Peyer's patch (tissue), 4 donors: ENCODE results near the gene HOXD12. TPM values are rescaled to one million over a fixed set of nuclear protein-coding genes. Genes with fewer than 3 reads are reported as not detected.

Experiments used
- DNase-seq, 3 donors: peaks; one replicate each; pipeline ENCODE4 v3.0.0-alpha.2; 2017 to 2019
- H3K27ac ChIP-seq, 4 donors: fragments of 200-600 bp; sonication (generic); one replicate each; pipeline ENCODE4 v1.5.1; 2016 to 2019
- H3K27me3 ChIP-seq, 2 donors: fragments of 200-600 bp; sonication (generic); one replicate each; pipeline ENCODE4 v1.5.1; 2019
- H3K36me3 ChIP-seq, 3 donors: fragments of 200-600 bp; sonication (generic); one replicate each; pipeline ENCODE4 v1.5.1; 2016 to 2019
- H3K4me1 ChIP-seq, 4 donors: fragments of 200-600 bp; sonication (generic); one replicate each; pipeline ENCODE4 v1.5.1; 2016 to 2019
- H3K4me3 ChIP-seq, 4 donors: fragments of 200-600 bp; sonication (generic); 1 replicate in 3 of 4; 2 replicates in 1 of 4; pipeline ENCODE4 v1.5.1; 2016 to 2019; ENCODE audit warnings: mild to moderate bottlenecking in 1 of 4
- H3K9me3 ChIP-seq, 4 donors: fragments of 200-600 bp; sonication (generic); one replicate each; pipeline ENCODE4 v1.5.1; 2016 to 2019; ENCODE audit warnings: mild to moderate bottlenecking in 1 of 4
- CTCF ChIP-seq, 6 experiments: fragments of 450-650 bp in 4 of 6; fragments of 200-600 bp in 2 of 6; sonication (generic) in 1 of 6; IDR thresholded peaks; one replicate each; pipeline ENCODE4 v1.5.1; 2017 to 2019; ENCODE audit warnings: antibody characterized with exemption in 6 of 6, mild to moderate bottlenecking in 3 of 6, moderate library complexity in 1 of 6
- POLR2A ChIP-seq, 2 donors: fragments of 450-650 bp; IDR thresholded peaks; one replicate each; pipeline ENCODE4 v1.5.1; 2017; ENCODE audit warnings: antibody characterized with exemption in 2 of 2, mild to moderate bottlenecking in 2 of 2, moderate library complexity in 2 of 2
- total RNA-seq, 4 donors: library from RNA; depleted of rRNA; stranded (reverse); fragments of >200 nt; gene quantifications; one replicate each; pipeline ENCODE4 v1.1.0, GENCODE V29; 2016

HOXD12 gene
- total RNA-seq, 4 donors from 2014 or later, result not detected

GRCh38 chr2:176135035-176135440 is 35.4 kb downstream of the HOXD12 start:
- no peak for TF ChIP-seq CTCF (IDR thresholded peaks at IDR 0.05)
- TF ChIP-seq POLR2A (IDR thresholded peaks at IDR 0.05), result no peak
- Histone ChIP-seq H3K36me3 (no peaks in the 10 kb centered on the region), H3K4me3 (no peak overlapping the region), H3K9me3 (no peaks in the 10 kb centered on the region), H3K4me1 (peaks cover 0 to 12% (median 0%) of the 10 kb centered on the region in 4 donors), H3K27ac (peak overlapping the region in 3 of 4 donors; percentile 79 to 88 (median 87)), H3K27me3 (peaks cover 0 to 11% of the 10 kb centered on the region in 2 donors)
- no peak for DNase-seq

- H3K27ac ChIP-seq, result peak overlapping the region; percentile 68 to 88 (median 83)
- peaks cover 0 to 3% of the 10 kb centered on the region in 2 donors for H3K27me3 ChIP-seq
- TF ChIP-seq CTCF (IDR thresholded peaks at IDR 0.05) (peak in 1 of 6 experiments; percentile 10), POLR2A (IDR thresholded peaks at IDR 0.05) (no peak)
- peaks cover 0 to 18% (median 0%) of the 10 kb centered on the region in 4 donors for H3K4me1 ChIP-seq
- peak overlapping the region; percentile 32 to 82 (median 62) for H3K4me3 ChIP-seq
- no peaks in the 10 kb centered on the region for H3K9me3 ChIP-seq
- DNase-seq, result peak in 2 of 3 donors; percentile 66 to 73
- no peaks in the 10 kb centered on the region for H3K36me3 ChIP-seq
Observed at GRCh38 chr2:176136374-176137251, 37.0 kb downstream of the HOXD12 start.

- no peaks in the 10 kb centered on the region for H3K36me3 ChIP-seq
- H3K4me1 ChIP-seq, result peaks cover 0 to 18% (median 0%) of the 10 kb centered on the region in 4 donors
- no peak for TF ChIP-seq CTCF (IDR thresholded peaks at IDR 0.05)
- no peak for TF ChIP-seq POLR2A (IDR thresholded peaks at IDR 0.05)
- DNase-seq, result peak in 1 of 3 donors; percentile 25
- peak overlapping the region; percentile 68 to 88 (median 83) for H3K27ac ChIP-seq
- H3K4me3 ChIP-seq, result peak overlapping the region; percentile 32 to 82 (median 62)
- H3K27me3 ChIP-seq, result no peaks in the 10 kb centered on the region
- H3K9me3 ChIP-seq, result no peaks in the 10 kb centered on the region
Observed at GRCh38 chr2:176137252-176137580, 37.6 kb downstream of the HOXD12 start.

GRCh38 chr2:176137906-176138305 is 38.3 kb downstream of the HOXD12 start:
- TF ChIP-seq CTCF (IDR thresholded peaks at IDR 0.05) (no peak), POLR2A (IDR thresholded peaks at IDR 0.05) (no peak)
- Histone ChIP-seq H3K27ac (peak overlapping the region in 2 of 4 donors; percentile 66 to 83), H3K9me3 (no peaks in the 10 kb centered on the region), H3K4me1 (peaks cover 0 to 18% (median 0%) of the 10 kb centered on the region in 4 donors), H3K4me3 (peak overlapping the region in 2 of 4 donors; percentile 1 to 75), H3K36me3 (no peaks in the 10 kb centered on the region), H3K27me3 (no peaks in the 10 kb centered on the region)
- DNase-seq, result no peak

GRCh38 chr2:176138526-176138922 is 38.9 kb downstream of the HOXD12 start:
- peak in 1 of 3 donors; percentile 27 for DNase-seq
- H3K4me1 ChIP-seq, result peaks cover 0 to 18% (median 0%) of the 10 kb centered on the region in 4 donors
- H3K9me3 ChIP-seq, result no peaks in the 10 kb centered on the region
- TF ChIP-seq CTCF (IDR thresholded peaks at IDR 0.05), result no peak
- TF ChIP-seq POLR2A (IDR thresholded peaks at IDR 0.05), result no peak
- H3K36me3 ChIP-seq, result no peaks in the 10 kb centered on the region
- peak overlapping the region in 3 of 4 donors; percentile 1 to 67 (median 15) for H3K4me3 ChIP-seq
- H3K27ac ChIP-seq, result peak overlapping the region; percentile 43 to 83 (median 56)
- H3K27me3 ChIP-seq, result no peaks in the 10 kb centered on the region
